CD14-positive monocyte (primary cell): ENCODE measurements around the gene SRP14. TPM values are rescaled to one million over a fixed set of nuclear protein-coding genes. Genes with fewer than 3 reads are reported as not detected.

ENCODE experiments used
- DNase-seq, 3 donors: peaks; one replicate each; pipeline ENCODE4 v3.0.0-alpha.2; 2011 to 2022
- H2AFZ ChIP-seq: 2 replicates; pipeline ENCODE4 v1.6.0; 2012; ENCODE audit warnings: mild to moderate bottlenecking, low read depth, low read length, inconsistent platforms; ENCODE audit not compliant: insufficient read depth, poor library complexity, severe bottlenecking
- H3K27ac ChIP-seq, 2 donors: 1 replicate in 1 of 2; 2 replicates in 1 of 2; pipeline ENCODE4 v1.5.1; 2012 to 2013; ENCODE audit warnings: low read length in 2 of 2, control low read depth in 1 of 2, inconsistent platforms in 1 of 2, low read depth in 1 of 2, mild to moderate bottlenecking in 1 of 2
- H3K27me3 ChIP-seq, 2 donors: one replicate each; pipeline versions ENCODE4 v1.6.0 to v1.6.1; 2011 to 2013; ENCODE audit warnings: low read length in 2 of 2; ENCODE audit not compliant: control insufficient read depth in 2 of 2, insufficient read depth in 2 of 2
- H3K36me3 ChIP-seq, 2 donors: replicated peaks in 1 of 2; 1 replicate in 1 of 2; 2 replicates in 1 of 2; pipeline versions ENCODE4 v1.5.1 to v1.6.1; 2012 to 2013; ENCODE audit warnings: low read length in 2 of 2, control low read depth in 1 of 2, inconsistent platforms in 1 of 2, mild to moderate bottlenecking in 1 of 2; ENCODE audit not compliant: insufficient read depth in 2 of 2, control insufficient read depth in 1 of 2
- H3K4me1 ChIP-seq, 2 donors: 1 replicate in 1 of 2; 2 replicates in 1 of 2; pipeline versions ENCODE4 v1.5.1 to v1.6.1; 2012 to 2013; ENCODE audit warnings: low read length in 2 of 2, control low read depth in 1 of 2, inconsistent platforms in 1 of 2, mild to moderate bottlenecking in 1 of 2, moderate library complexity in 1 of 2; ENCODE audit not compliant: insufficient read depth in 2 of 2, control insufficient read depth in 1 of 2
- H3K4me2 ChIP-seq: replicated peaks from 2 replicates; pipeline ENCODE3; 2012; ENCODE audit warnings: low read length, moderate library complexity, mild to moderate bottlenecking; ENCODE audit not compliant: poor library complexity, severe bottlenecking; ENCODE audit errors: extremely low read depth
- H3K4me3 ChIP-seq, 3 experiments: fragments of 200-600 bp in 1 of 3; sonication (generic) in 1 of 3; replicated peaks in 1 of 3; 1 replicate in 2 of 3; 2 replicates in 1 of 3; pipeline ENCODE4 v1.5.1; 2011 to 2013; ENCODE audit warnings: low read length in 3 of 3, mild to moderate bottlenecking in 3 of 3, control low read depth in 2 of 3, low read depth in 2 of 3, inconsistent platforms in 1 of 3, moderate library complexity in 1 of 3
- H3K79me2 ChIP-seq: 2 replicates; pipeline ENCODE4 v1.6.0; 2012; ENCODE audit warnings: mild to moderate bottlenecking, control low read depth, inconsistent platforms, low read length, moderate library complexity; ENCODE audit not compliant: insufficient read depth
- H3K9ac ChIP-seq: 2 replicates; pipeline ENCODE4 v1.6.0; 2017; ENCODE audit warnings: low read length, mild to moderate bottlenecking; ENCODE audit not compliant: insufficient read depth, poor library complexity, severe bottlenecking
- H3K9me3 ChIP-seq, 2 donors: replicated peaks in 1 of 2; 1 replicate in 1 of 2; 2 replicates in 1 of 2; pipeline versions ENCODE4 v1.5.1 to v1.6.1; 2012 to 2013; ENCODE audit warnings: low read length in 2 of 2, control low read depth in 1 of 2; ENCODE audit not compliant: control insufficient read depth in 1 of 2, insufficient read depth in 1 of 2
- H4K20me1 ChIP-seq: 2 replicates; pipeline ENCODE4 v1.6.0; 2012; ENCODE audit warnings: mild to moderate bottlenecking, low read length, control low read depth, moderate library complexity; ENCODE audit not compliant: insufficient read depth
- H3K27ac Mint-ChIP-seq, 7 donors: one replicate each; pipeline ENCODE4 v1.8.0; 2020; ENCODE audit warnings: mild to moderate bottlenecking in 7 of 7, mixed read lengths in 7 of 7, moderate library complexity in 6 of 7, inconsistent platforms in 2 of 7
- H3K27me3 Mint-ChIP-seq, 3 donors: one replicate each; pipeline ENCODE4 v1.8.0; 2021 to 2022; ENCODE audit warnings: low read depth in 3 of 3, mild to moderate bottlenecking in 3 of 3, mixed read lengths in 3 of 3, moderate library complexity in 3 of 3, inconsistent platforms in 1 of 3
- H3K36me3 Mint-ChIP-seq, 2 donors: one replicate each; pipeline ENCODE4 v1.8.0; 2020; ENCODE audit warnings: mixed read lengths in 2 of 2, inconsistent platforms in 1 of 2, mild to moderate bottlenecking in 1 of 2
- H3K4me1 Mint-ChIP-seq: one replicate; pipeline ENCODE4 v1.8.0; 2020; ENCODE audit warnings: mild to moderate bottlenecking, mixed read lengths
- H3K4me3 Mint-ChIP-seq, 2 donors: one replicate each; pipeline ENCODE4 v1.8.0; 2020; ENCODE audit warnings: mild to moderate bottlenecking in 2 of 2, mixed read lengths in 2 of 2, moderate library complexity in 1 of 2
- H3K9me3 Mint-ChIP-seq, 7 donors: one replicate each; pipeline ENCODE4 v1.8.0; 2020 to 2022; ENCODE audit warnings: mixed read lengths in 7 of 7, mild to moderate bottlenecking in 6 of 7, moderate library complexity in 6 of 7, inconsistent platforms in 2 of 7
- CTCF ChIP-seq: fragments of 200-600 bp; IDR thresholded peaks from one replicate; pipeline ENCODE4 v1.8.0; 2022; ENCODE audit warnings: antibody characterized with exemption, mild to moderate bottlenecking
- WGBS: methylation state at CpG from one replicate; pipeline ENCODE4 v1.1.5; 2013; ENCODE audit warnings: missing lambda C conversion rate; ENCODE audit not compliant: insufficient coverage; 5-methylcytosine and 5-hydroxymethylcytosine counted together
- intact Hi-C, 2 donors: fragments of 100-400 bp; cut with micrococcal nuclease; formaldehyde crosslinking; loops; one replicate each; pipeline versions ENCODE4 v1.15.0 to v1.15.1; 2023
- polyA plus RNA-seq, 3 donors: library from polyadenylated mRNA; depleted of rRNA in 1 of 3; unstranded in 2 of 3; stranded (reverse) in 1 of 3; fragments of 300-500 nt in 2 of 3; fragments of >200 nt in 1 of 3; fragmentation: Illumina TruSeq in 2 of 3; gene quantifications; 1 replicate in 2 of 3; 2 replicates in 1 of 3; pipeline ENCODE4 v1.2.3, GENCODE V29; 2012 to 2021

Gene SRP14
- polyA plus RNA-seq, 3 donors = 181 to 548 (median 525) TPM

- H2AFZ ChIP-seq = no peak overlapping the region
- Mint-ChIP-seq H3K27ac (peak overlapping the region in 1 of 7 donors; percentile 9), H3K4me3 (no peak overlapping the region), H3K9me3 (no peaks in the 10 kb centered on the region), H3K27me3 (no peaks in the 10 kb centered on the region), H3K36me3 (peaks cover 82% of the 10 kb centered on the region in 2 donors), H3K4me1 (peaks cover 3% of the 10 kb centered on the region)
- H4K20me1 ChIP-seq = no peaks in the 10 kb centered on the region
- no peak overlapping the region for H3K9ac ChIP-seq
- H3K4me2 ChIP-seq = no peak overlapping the region
- H3K4me3 ChIP-seq = no peak overlapping the region
- H3K79me2 ChIP-seq = no peaks in the 10 kb centered on the region
- H3K36me3 ChIP-seq = peaks cover 75 to 98% of the 10 kb centered on the region in 2 donors
- DNase-seq = no peak
- WGBS = no CpG with 5 or more reads among the region's 3 CpGs
- H3K27ac ChIP-seq = no peak overlapping the region
- no peaks in the 10 kb centered on the region for H3K9me3 ChIP-seq
- H3K4me1 ChIP-seq = no peaks in the 10 kb centered on the region
- intact Hi-C loops = no loop called here
- H3K27me3 ChIP-seq = no peaks in the 10 kb centered on the region
- TF ChIP-seq CTCF = no peak
Measured at GRCh38 chr15:40006003-40006402, 33.0 kb downstream of the SRP14 start.

- Histone ChIP-seq H3K9me3 (no peaks in the 10 kb centered on the region), H3K4me1 (no peaks in the 10 kb centered on the region), H2AFZ (no peak overlapping the region), H3K9ac (no peak overlapping the region), H3K27me3 (no peaks in the 10 kb centered on the region), H3K27ac (no peak overlapping the region), H3K36me3 (peaks cover 63 to 97% of the 10 kb centered on the region in 2 donors), H3K4me3 (no peak overlapping the region), H4K20me1 (no peaks in the 10 kb centered on the region), H3K4me2 (no peak overlapping the region), H3K79me2 (no peaks in the 10 kb centered on the region)
- 100% methylated on average over 3 of the region's 7 CpGs for WGBS
- Mint-ChIP-seq H3K4me1 (no peaks in the 10 kb centered on the region), H3K36me3 (peaks cover 69 to 73% of the 10 kb centered on the region in 2 donors), H3K27me3 (no peaks in the 10 kb centered on the region), H3K9me3 (no peaks in the 10 kb centered on the region), H3K27ac (no peak overlapping the region), H3K4me3 (no peak overlapping the region)
- intact Hi-C loops = no loop called here
- no peak for DNase-seq
- no peak for TF ChIP-seq CTCF
Measured at GRCh38 chr15:40003116-40003916, 35.7 kb downstream of the SRP14 start.
